ENCODE data around the gene CCL18. TPM values are rescaled to one million over a fixed set of nuclear protein-coding genes. Genes with fewer than 3 reads are reported as not detected.
"Not testable (repeated sequence)": the region's sequence is repeated elsewhere in the genome, so short reads cannot be mapped to it uniquely, and the experiment has no call there.

Gene CCL18
- total RNA-seq, 1 donor from 2014 or later, result not detected

DNA sequence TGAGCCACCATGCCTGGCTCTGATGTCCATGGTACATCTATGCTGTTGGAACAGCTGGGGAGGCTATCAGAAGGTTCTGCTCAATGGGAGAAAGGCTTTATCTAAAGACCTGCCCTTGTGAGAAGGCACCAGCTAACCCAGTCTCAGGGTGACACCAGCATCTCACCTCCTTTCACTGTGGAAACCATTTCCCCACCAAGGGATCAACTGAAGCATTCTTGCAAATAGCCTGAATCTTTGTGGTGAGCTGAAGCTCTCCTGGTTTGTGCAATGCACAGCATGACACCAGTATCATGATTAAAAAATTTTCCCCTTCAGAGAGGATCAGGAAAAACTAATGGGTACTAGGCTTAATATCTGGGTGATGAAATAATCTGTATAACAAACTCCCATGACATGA is 5.1 kb downstream of the CCL18 start:
- no peak overlapping the region for H3K27ac ChIP-seq
- H3K27me3 ChIP-seq, result no peaks in the 10 kb centered on the region
- no peaks in the 10 kb centered on the region for H3K9me3 ChIP-seq
- no peaks in the 10 kb centered on the region for H3K4me1 ChIP-seq
- TF ChIP-seq POLR2A (IDR thresholded peaks at IDR 0.05) (no peak), POLR2AphosphoS5 (IDR thresholded peaks at IDR 0.05; ENCODE audit: insufficient read depth in 1 of 2, low read depth in 1 of 2) (no peak)
- TF ChIP-seq, protein P1, sequence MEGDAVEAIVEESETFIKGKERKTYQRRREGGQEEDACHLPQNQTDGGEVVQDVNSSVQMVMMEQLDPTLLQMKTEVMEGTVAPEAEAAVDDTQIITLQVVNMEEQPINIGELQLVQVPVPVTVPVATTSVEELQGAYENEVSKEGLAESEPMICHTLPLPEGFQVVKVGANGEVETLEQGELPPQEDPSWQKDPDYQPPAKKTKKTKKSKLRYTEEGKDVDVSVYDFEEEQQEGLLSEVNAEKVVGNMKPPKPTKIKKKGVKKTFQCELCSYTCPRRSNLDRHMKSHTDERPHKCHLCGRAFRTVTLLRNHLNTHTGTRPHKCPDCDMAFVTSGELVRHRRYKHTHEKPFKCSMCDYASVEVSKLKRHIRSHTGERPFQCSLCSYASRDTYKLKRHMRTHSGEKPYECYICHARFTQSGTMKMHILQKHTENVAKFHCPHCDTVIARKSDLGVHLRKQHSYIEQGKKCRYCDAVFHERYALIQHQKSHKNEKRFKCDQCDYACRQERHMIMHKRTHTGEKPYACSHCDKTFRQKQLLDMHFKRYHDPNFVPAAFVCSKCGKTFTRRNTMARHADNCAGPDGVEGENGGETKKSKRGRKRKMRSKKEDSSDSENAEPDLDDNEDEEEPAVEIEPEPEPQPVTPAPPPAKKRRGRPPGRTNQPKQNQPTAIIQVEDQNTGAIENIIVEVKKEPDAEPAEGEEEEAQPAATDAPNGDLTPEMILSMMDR (IDR thresholded peaks at IDR 0.05), result no peak
- no peak overlapping the region for H3K4me3 ChIP-seq
- DNase-seq (ENCODE audit: extremely low spot score in 2 of 2), result no peak
- H3K36me3 ChIP-seq, result no peaks in the 10 kb centered on the region
- intact Hi-C loops (cut with DNase I), result no loop called here

DNA sequence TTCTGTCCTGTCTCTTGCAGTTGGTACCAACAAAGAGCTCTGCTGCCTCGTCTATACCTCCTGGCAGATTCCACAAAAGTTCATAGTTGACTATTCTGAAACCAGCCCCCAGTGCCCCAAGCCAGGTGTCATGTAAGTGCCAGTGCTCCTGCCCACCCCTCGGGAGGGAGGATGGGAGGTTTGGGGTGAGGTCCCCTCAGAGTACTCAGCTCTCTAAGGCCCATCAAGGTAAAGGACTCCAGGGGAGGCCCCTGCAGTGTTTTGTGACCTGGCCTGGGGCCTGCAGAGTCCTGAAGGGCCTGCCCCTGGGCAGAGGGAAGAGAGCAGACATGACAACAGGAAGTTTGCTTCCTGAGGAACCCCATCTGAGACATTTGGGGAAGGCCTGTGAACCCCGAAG is 6.4 kb downstream of the CCL18 start:
- no peaks in the 10 kb centered on the region for H3K27me3 ChIP-seq
- DNase-seq (ENCODE audit: extremely low spot score in 2 of 2), result no peak
- no peaks in the 10 kb centered on the region for H3K36me3 ChIP-seq
- H3K4me1 ChIP-seq, result no peaks in the 10 kb centered on the region
- no peak overlapping the region for H3K27ac ChIP-seq
- H3K9me3 ChIP-seq, result no peaks in the 10 kb centered on the region
- intact Hi-C loops (cut with DNase I), result no loop called here
- TF ChIP-seq POLR2A (IDR thresholded peaks at IDR 0.05), result no peak
- TF ChIP-seq, protein P1 (IDR thresholded peaks at IDR 0.05), result no peak
- H3K4me3 ChIP-seq, result no peak overlapping the region

DNA sequence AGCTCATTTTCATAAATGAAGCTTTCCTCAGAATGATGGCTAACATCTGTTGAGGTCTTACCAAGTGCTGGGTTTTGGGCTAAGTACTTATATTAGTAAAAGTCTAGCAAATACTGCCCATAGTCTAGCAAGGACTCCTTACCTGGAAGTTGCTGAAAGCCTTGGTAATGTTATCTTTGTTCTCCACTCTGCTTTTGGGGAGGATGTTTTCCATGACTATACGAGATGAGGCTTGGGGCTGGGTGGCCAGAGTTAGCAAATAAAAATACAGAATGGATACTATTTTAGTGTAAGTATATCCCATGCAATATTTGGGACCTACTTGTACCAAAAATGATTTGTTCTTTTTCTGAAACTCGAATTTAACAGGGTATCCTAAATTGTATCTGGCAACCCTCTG is 7.7 kb downstream of the CCL18 start:
- Histone ChIP-seq H3K9me3 (no peaks in the 10 kb centered on the region), H3K27me3 (no peaks in the 10 kb centered on the region), H3K36me3 (no peaks in the 10 kb centered on the region), H3K4me1 (no peaks in the 10 kb centered on the region), H3K4me3 (no peak overlapping the region), H3K27ac (no peak overlapping the region)
- intact Hi-C loops (cut with DNase I), result no loop called here
- no peak for DNase-seq (ENCODE audit: extremely low spot score in 2 of 2)
- no peak for TF ChIP-seq POLR2AphosphoS5 (IDR thresholded peaks at IDR 0.05; ENCODE audit: insufficient read depth in 1 of 2, low read depth in 1 of 2)
- TF ChIP-seq, protein P1 (IDR thresholded peaks at IDR 0.05), result no peak
- TF ChIP-seq POLR2A (IDR thresholded peaks at IDR 0.05), result no peak

DNA sequence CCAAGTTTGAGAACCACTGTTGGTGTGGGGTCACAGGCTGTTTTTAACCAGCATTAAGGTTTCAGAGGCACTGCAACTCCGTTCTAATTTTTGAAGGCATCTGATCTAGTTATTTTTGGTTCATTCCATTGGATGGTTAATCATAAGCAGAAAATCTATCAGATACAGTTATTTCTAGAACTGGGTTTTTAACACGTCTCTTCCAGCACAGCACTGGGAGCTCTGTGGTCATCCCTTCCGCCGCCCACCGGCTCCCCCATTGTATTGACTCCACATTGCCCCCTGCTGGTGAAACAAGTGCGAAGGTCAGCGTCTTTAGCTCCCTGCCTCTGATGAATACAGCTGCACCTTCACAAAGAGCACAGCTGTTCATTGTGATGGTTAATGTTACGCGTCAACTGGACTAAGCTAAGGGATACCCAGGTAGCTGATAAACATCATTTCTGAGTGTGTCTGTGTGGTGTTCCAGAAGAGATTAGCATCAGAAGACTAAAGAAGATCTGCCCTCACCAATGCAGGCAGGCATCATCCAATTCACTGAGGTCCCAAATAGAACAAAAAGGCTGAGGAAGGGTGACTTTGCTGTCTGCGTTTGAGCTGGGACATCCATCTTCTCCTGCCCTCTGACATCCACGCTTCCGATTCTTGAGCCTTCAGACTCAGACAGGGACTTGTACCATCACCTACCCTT is 8.5 kb downstream of the CCL18 start:
- H3K36me3 ChIP-seq, result no peaks in the 10 kb centered on the region
- no peaks in the 10 kb centered on the region for H3K4me1 ChIP-seq
- no peak overlapping the region for H3K27ac ChIP-seq
- no peak for DNase-seq (ENCODE audit: extremely low spot score in 2 of 2)
- no peak overlapping the region for H3K4me3 ChIP-seq
- intact Hi-C loops (cut with DNase I), result no loop called here
- no peaks in the 10 kb centered on the region for H3K9me3 ChIP-seq
- no peaks in the 10 kb centered on the region for H3K27me3 ChIP-seq
- TF ChIP-seq, protein P1 (IDR thresholded peaks at IDR 0.05), result peak in 1 of 3 experiments; percentile 38
- no peak for TF ChIP-seq POLR2A (IDR thresholded peaks at IDR 0.05)

DNA sequence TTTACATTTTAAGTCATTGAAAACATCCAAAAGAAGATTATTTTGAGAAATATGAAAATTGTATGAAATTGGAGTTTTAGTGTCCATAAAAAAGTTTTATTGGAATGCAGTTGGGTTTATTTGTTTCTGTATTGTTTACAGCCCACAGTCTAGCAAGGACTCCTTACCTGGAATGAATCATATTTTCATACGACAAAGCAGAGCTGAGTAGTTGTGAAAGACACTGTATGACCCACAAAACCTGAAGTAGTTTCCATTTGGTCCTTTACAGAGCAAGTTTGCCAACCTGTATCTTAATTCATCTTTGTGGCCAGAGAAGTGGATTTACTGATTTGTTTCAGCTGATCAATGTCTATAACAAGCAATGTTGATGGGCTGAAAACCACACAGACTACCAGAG is 10.3 kb downstream of the CCL18 start:
- Histone ChIP-seq H3K9me3 (no peaks in the 10 kb centered on the region), H3K4me3 (no peak overlapping the region), H3K36me3 (no peaks in the 10 kb centered on the region), H3K27me3 (no peaks in the 10 kb centered on the region), H3K4me1 (no peaks in the 10 kb centered on the region), H3K27ac (no peak overlapping the region)
- DNase-seq (ENCODE audit: extremely low spot score in 2 of 2), result no peak
- TF ChIP-seq POLR2A (IDR thresholded peaks at IDR 0.05), result no peak
- no peak for TF ChIP-seq POLR2AphosphoS5 (IDR thresholded peaks at IDR 0.05; ENCODE audit: insufficient read depth in 1 of 2, low read depth in 1 of 2)
- TF ChIP-seq, protein P1 (IDR thresholded peaks at IDR 0.05), result no peak
- intact Hi-C loops (cut with DNase I), result no loop called here

DNA sequence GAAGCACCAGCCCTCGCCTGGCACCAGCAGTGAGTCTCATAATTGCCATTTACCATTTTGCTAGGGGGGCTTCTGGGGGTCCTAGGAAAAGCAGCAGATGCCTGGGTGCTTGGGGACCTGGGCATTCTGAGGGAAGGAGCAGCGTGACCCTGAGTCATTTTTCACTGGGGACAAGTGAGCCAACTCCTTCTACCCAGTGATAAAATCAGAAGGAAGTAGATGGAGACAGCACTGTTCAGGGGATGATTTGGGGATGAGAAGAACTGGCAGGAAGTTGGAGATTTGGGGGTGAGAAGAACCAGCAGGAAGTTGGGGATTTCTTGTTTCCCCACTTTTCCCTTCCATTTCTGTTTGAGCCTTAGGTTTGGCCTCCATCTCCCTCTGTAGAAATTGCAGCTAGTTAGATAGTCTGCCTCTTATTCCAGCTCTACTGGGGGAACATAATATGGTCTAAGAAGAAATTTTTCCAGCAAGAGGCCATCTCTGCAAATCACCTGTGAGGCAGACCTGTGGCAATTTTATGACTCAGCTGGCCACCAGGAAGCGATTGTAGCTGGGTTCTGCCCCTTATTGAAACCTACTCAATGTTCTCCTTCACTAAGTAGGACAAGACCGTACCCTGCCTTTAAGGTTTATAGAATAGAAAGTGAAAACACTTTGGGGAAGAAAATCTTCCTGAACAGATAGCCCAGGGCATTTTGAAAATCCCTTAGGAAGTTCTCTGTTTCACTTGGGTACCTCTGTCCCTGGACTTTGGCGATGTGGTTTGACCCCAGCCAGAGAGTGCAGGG is 17.8 kb downstream of the CCL18 start:
- H3K9me3 ChIP-seq; H3K27me3 ChIP-seq; H3K36me3 ChIP-seq; H3K4me3 ChIP-seq; H3K27ac ChIP-seq; DNase-seq (ENCODE audit: extremely low spot score in 2 of 2); intact Hi-C loops (cut with DNase I); H3K4me1 ChIP-seq: not testable (repeated sequence)

DNA sequence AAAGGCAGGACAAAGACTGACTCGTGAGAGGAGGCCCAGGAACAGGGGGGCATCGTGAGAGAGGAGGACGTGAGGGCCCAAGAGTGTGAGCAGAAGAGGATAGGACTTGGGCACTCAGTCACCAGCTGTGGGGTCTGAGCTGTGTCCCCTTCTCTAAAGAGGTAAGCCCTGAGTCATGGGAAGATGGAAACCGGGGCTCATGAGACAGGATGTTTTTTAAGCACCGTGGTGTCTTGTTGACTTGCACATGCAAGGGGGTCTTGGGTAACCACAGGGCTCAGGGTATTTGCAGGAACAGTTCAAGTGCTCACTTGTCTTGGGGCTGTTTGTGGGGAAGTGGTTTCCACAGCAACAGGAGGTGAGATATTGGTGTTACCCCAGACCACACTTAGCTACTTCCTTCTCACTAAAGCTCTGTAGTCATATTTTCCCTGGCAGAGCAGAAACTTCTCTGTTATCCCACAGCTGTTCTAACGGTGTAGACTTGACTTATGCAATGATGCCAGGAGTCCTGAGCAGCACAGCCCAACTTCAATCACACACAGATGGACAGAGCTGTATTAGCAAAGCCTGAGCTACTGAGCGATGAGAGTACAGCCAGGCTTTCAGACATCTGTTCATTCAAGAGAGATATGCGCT is 18.5 kb downstream of the CCL18 start:
- H3K27me3 ChIP-seq; intact Hi-C loops (cut with DNase I); H3K36me3 ChIP-seq; H3K4me3 ChIP-seq; H3K4me1 ChIP-seq; DNase-seq (ENCODE audit: extremely low spot score in 2 of 2); H3K27ac ChIP-seq; H3K9me3 ChIP-seq: not testable (repeated sequence)
